ENCODE measurements around the gene EDAR. TPM values are rescaled to one million over a fixed set of nuclear protein-coding genes. Genes with fewer than 3 reads are reported as not detected.

Gene EDAR
- total and polyA plus RNA-seq, 2 of the 8 experiments (the other 6 are each of a cell fraction or from before 2014, with no cell fraction given): not detected

GRCh38 chr2:108947271-108947907 is 41.6 kb downstream of the EDAR start:
- no peak overlapping the region for H2BK15ac ChIP-seq (ENCODE audit: low read length)
- no peaks in the 10 kb centered on the region for H3K79me1 ChIP-seq (ENCODE audit: low read depth, low read length)
- FAIRE-seq (no peak), DNase-seq (ENCODE audit: low read depth in 1 of 2, low spot score in 2 of 2) (no peak)
- no peak overlapping the region for H3K23ac ChIP-seq (ENCODE audit: insufficient read length)
- no peak overlapping the region for H3K56ac ChIP-seq (replicated peaks; ENCODE audit: insufficient read length, low read depth, low read length)
- H3K14ac ChIP-seq (ENCODE audit: insufficient read length): no peak overlapping the region
- H4K8ac ChIP-seq (ENCODE audit: extremely low read depth, insufficient read depth, low read length): no peak overlapping the region
- no peaks in the 10 kb centered on the region for H3K36me3 ChIP-seq (ENCODE audit: control insufficient read depth in 2 of 4, insufficient read depth in 4 of 4, low read length in 3 of 4)
- 86% methylated on average over 5 of the region's 5 CpGs; no CpG with 5 or more reads in 1 of the 2 experiments for WGBS, 2 experiments (ENCODE audit: extremely low coverage in 1 of 2, insufficient coverage in 1 of 2, insufficient read length in 1 of 2, insufficient replicate concordance in 2 of 2, low coverage in 1 of 2, low lambda C conversion rate in 2 of 2, missing lambda C conversion rate in 1 of 2)
- no peak overlapping the region for H2BK12ac ChIP-seq (ENCODE audit: low read depth, low read length)
- H3K79me2 ChIP-seq (ENCODE audit: control insufficient read depth in 1 of 2, insufficient read depth in 2 of 2, low read length in 2 of 2): no peaks in the 10 kb centered on the region
- no peak overlapping the region for H3K4me3 ChIP-seq (ENCODE audit: extremely low read depth in 1 of 4, insufficient read depth in 2 of 4, low read depth in 3 of 4, low read length in 4 of 4)
- H2BK5ac ChIP-seq (ENCODE audit: low read depth, low read length): no peak overlapping the region
- H3K9me3 ChIP-seq (ENCODE audit: insufficient read depth in 2 of 2, low read depth in 1 of 2, low read length in 1 of 2): peaks cover 11 to 19% of the 10 kb centered on the region in 2 experiments
- H3K4ac ChIP-seq (replicated peaks; ENCODE audit: insufficient read length, low read depth, low read length): no peak overlapping the region
- H2BK120ac ChIP-seq (replicated peaks; ENCODE audit: low read depth, low read length): no peak overlapping the region
- no peak overlapping the region for H3K9ac ChIP-seq (replicated peaks in 1 of 4; ENCODE audit: extremely low read depth in 1 of 4, low read depth in 3 of 4, low read length in 3 of 4)
- H2AK5ac ChIP-seq (ENCODE audit: low read depth, low read length): no peak overlapping the region
- no peaks in the 10 kb centered on the region for H3K27me3 ChIP-seq (replicated peaks in 1 of 4; ENCODE audit: control insufficient read depth in 3 of 4, extremely low read depth in 1 of 4, insufficient read depth in 3 of 4, low read length in 3 of 4)
- no peaks in the 10 kb centered on the region for H3K4me1 ChIP-seq (replicated peaks in 1 of 4; ENCODE audit: control insufficient read depth in 3 of 4, insufficient read depth in 4 of 4, low read length in 3 of 4)
- no peak overlapping the region for H3K4me2 ChIP-seq (ENCODE audit: insufficient read depth in 1 of 2, low read depth in 2 of 2, low read length in 2 of 2)
- H3K18ac ChIP-seq (ENCODE audit: extremely low read depth, low read length): no peak overlapping the region
- no peaks in the 10 kb centered on the region for H4K20me1 ChIP-seq (replicated peaks in 1 of 2; ENCODE audit: control insufficient read depth in 1 of 2, insufficient read depth in 2 of 2, low read length in 2 of 2)
- H2AFZ ChIP-seq (ENCODE audit: low read length): no peak overlapping the region
- CTCF ChIA-PET (ENCODE audit: partially characterized antibody): interaction anchor here (1.7 kb wide), 1 partner anchor 14 kb away, joined by 4 read pairs; no protein-coding TSS in a partner anchor
- no peak overlapping the region for H4K91ac ChIP-seq (replicated peaks; ENCODE audit: insufficient read length, low read length)
- no peak overlapping the region for H2BK20ac ChIP-seq (ENCODE audit: low read length)
- no peaks in the 10 kb centered on the region for H3K23me2 ChIP-seq (ENCODE audit: low read depth, low read length)
- H4K5ac ChIP-seq (ENCODE audit: insufficient read length, low read depth, low read length): no peak overlapping the region
- POLR2A ChIA-PET (ENCODE audit: partially characterized antibody): no interaction called here
- no peak overlapping the region for H3K27ac ChIP-seq (ENCODE audit: low read depth, low read length)
- TF ChIP-seq ATF2 (IDR thresholded peaks at IDR 0.05; ENCODE audit: low read length) (no peak), ASH2L (IDR thresholded peaks at IDR 0.05; ENCODE audit: low read length) (no peak), SIRT6 (IDR thresholded peaks at IDR 0.05; ENCODE audit: low read length) (no peak), POLR2AphosphoS5 (IDR thresholded peaks at IDR 0.05; ENCODE audit: low read depth, low read length) (no peak), BCL11A (IDR thresholded peaks at IDR 0.05; ENCODE audit: low read depth in 2 of 2, low read length in 2 of 2) (no peak), RNF2 (IDR thresholded peaks at IDR 0.05; ENCODE audit: borderline replicate concordance, low read depth, low read length, missing control alignments, poor library complexity, severe bottlenecking) (no peak), YY1 (IDR thresholded peaks at IDR 0.05; ENCODE audit: low read depth, low read length) (no peak), POU5F1 (IDR thresholded peaks at IDR 0.05; ENCODE audit: low read depth, low read length) (no peak), JUND (IDR thresholded peaks at IDR 0.05; ENCODE audit: low read length) (no peak), KDM4A (IDR thresholded peaks at IDR 0.05; ENCODE audit: low read depth, low read length, severe bottlenecking) (no peak)
- TF ChIP-seq, protein P1, sequence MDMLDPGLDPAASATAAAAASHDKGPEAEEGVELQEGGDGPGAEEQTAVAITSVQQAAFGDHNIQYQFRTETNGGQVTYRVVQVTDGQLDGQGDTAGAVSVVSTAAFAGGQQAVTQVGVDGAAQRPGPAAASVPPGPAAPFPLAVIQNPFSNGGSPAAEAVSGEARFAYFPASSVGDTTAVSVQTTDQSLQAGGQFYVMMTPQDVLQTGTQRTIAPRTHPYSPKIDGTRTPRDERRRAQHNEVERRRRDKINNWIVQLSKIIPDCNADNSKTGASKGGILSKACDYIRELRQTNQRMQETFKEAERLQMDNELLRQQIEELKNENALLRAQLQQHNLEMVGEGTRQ (IDR thresholded peaks at IDR 0.05; ENCODE audit: low read length): no peak

Measured in H1 (cell line).